Endodermal cell (in vitro differentiated cells): ENCODE measurements around the gene PLXNB2. TPM values are rescaled to one million over a fixed set of nuclear protein-coding genes. Genes with fewer than 3 reads are reported as not detected.
A peak's percentile ranks its signal among the peaks of the same experiment; 100 is the strongest.

Experiments used
- DNase-seq: peaks from one replicate; pipeline ENCODE4 v3.0.0-alpha.2; 2017
- H3K27ac ChIP-seq: 2 replicates; pipeline ENCODE4 v1.5.1; 2013; ENCODE audit warnings: mild to moderate bottlenecking, low read depth, low read length, moderate library complexity
- H3K27me3 ChIP-seq: 2 replicates; pipeline ENCODE4 v1.6.1; 2013; ENCODE audit warnings: mild to moderate bottlenecking, low read length, moderate library complexity; ENCODE audit not compliant: insufficient read depth, control insufficient read depth, poor library complexity, severe bottlenecking
- H3K36me3 ChIP-seq: 2 replicates; pipeline ENCODE4 v1.7.0; 2013; ENCODE audit warnings: mild to moderate bottlenecking, low read length, moderate library complexity; ENCODE audit not compliant: control insufficient read depth, insufficient read depth
- H3K4me1 ChIP-seq: one replicate; pipeline ENCODE4 v1.7.0; 2013; ENCODE audit warnings: low read length; ENCODE audit not compliant: control insufficient read depth, insufficient read depth
- H3K4me3 ChIP-seq: 2 replicates; pipeline ENCODE4 v1.5.1; 2013; ENCODE audit warnings: mild to moderate bottlenecking, low read length, moderate library complexity
- H3K9ac ChIP-seq: 2 replicates; pipeline ENCODE4 v1.6.1; 2013; ENCODE audit warnings: mild to moderate bottlenecking, low read length, moderate library complexity; ENCODE audit not compliant: poor library complexity, severe bottlenecking; ENCODE audit errors: extremely low read depth
- H3K9me3 ChIP-seq: 2 replicates; pipeline ENCODE4 v1.6.1; 2013; ENCODE audit warnings: mild to moderate bottlenecking, low read length, moderate library complexity; ENCODE audit not compliant: control insufficient read depth
- H3K27ac Mint-ChIP-seq: 2 replicates; pipeline ENCODE4 v1.8.0; 2020; ENCODE audit warnings: mixed read lengths
- H3K27me3 Mint-ChIP-seq: 2 replicates; pipeline ENCODE4 v1.8.0; 2021; ENCODE audit warnings: mild to moderate bottlenecking, mixed read lengths; ENCODE audit not compliant: insufficient read depth
- H3K36me3 Mint-ChIP-seq: 2 replicates; pipeline ENCODE4 v1.8.0; 2020; ENCODE audit warnings: low read depth, mixed read lengths
- H3K4me1 Mint-ChIP-seq: 2 replicates; pipeline ENCODE4 v1.8.0; 2020; ENCODE audit warnings: mixed read lengths
- H3K4me3 Mint-ChIP-seq: 2 replicates; pipeline ENCODE4 v1.8.0; 2020; ENCODE audit warnings: mild to moderate bottlenecking, moderate library complexity, mixed read lengths
- H3K9me3 Mint-ChIP-seq: 2 replicates; pipeline ENCODE4 v1.8.0; 2020; ENCODE audit warnings: mild to moderate bottlenecking, mixed read lengths
- WGBS, 2 experiments: methylation state at CpG; one replicate each; pipeline versions ENCODE4 v1.1.5 to v1.1.7; 2013; ENCODE audit warnings: missing lambda C conversion rate in 2 of 2, mixed read lengths in 1 of 2; ENCODE audit not compliant: insufficient coverage in 1 of 2, insufficient read length in 1 of 2; 5-methylcytosine and 5-hydroxymethylcytosine counted together
- total RNA-seq, 2 donors: library from RNA; stranded (reverse); fragmentation: NEBNext Ultra II Directional in 1 of 2; extraction: Animal tissue kit (Norgen Biotek cat#: 25700) in 1 of 2; gene quantifications; 2 replicates in 1 of 2; 3 replicates in 1 of 2; pipeline ENCODE4 v1.2.1, GENCODE V29; 2021
- TF ChIP-seq, protein P1 (sequence below): fragments of 200-600 bp; sonication (generic); conservative IDR thresholded peaks from 2 replicates; pipeline ENCODE4 v1.5.0; 2021; ENCODE audit warnings: antibody characterized with exemption, mild to moderate bottlenecking

Gene PLXNB2
- total RNA-seq, 2 donors from 2014 or later: 94.7 to 97.7 TPM

DNA sequence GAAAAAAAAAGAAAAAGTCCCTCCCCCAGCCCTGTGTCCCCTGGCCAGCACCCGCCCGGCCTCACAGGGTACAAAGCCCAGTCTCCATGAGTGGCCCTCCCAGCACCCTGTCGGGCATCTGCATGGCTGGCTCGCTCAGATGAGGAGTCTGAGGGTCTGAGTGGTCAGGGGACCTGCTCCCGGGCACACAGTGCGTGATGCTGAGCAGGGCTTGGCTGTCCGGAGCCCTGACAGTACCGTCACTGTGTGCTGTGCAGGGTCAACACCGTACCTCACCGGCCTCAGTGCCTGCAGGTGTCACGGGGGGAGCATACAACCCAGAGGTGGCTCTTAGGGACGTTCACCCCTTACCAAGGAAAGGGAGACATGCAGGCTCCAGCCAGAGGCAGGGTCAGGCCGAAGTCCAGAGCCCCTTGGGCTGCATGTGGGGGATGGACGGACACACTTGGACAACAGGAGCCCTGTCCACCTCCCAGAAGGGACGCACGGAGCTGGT is 3.6 kb upstream of the PLXNB2 start:
- Mint-ChIP-seq H3K4me1 (peaks cover 12% of the 10 kb centered on the region), H3K9me3 (no peaks in the 10 kb centered on the region)

DNA sequence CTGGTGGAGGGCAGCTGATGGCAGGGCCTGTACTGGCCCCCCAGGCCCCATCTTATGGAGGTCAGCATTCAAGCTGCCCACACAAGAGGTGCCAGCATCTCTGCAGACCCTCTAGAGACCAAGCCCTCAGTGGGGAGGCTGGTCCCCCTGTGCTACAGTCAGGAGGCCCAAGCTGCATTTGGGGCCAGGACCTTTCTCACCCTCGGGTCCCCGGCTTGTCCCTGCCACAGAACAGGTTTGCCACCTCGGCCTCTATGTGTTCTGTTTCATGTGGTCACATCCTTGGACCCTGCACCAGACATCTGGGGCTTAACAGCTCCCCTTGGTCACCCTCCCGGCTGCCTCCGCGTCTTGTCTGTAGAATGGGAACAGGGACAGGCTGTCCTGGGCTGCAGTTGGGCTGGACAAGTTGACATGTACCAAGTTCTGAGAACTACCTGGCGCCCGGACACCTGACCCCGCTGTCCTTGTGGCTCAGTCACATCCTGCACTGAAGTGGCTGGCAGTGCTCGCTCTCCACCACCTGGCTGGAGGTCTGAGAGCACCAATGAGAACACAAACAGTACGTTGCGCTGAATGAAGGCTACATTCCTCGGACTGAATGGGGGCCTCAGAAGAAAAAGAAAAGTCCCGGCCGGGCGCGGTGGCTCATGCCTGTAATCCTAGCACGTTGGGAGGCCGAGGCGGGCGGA is 2.7 kb upstream of the PLXNB2 start:
- Mint-ChIP-seq H3K27me3 (peaks cover 2% of the 10 kb centered on the region), H3K4me1 (peaks cover 14% of the 10 kb centered on the region), H3K9me3 (no peaks in the 10 kb centered on the region), H3K27ac (no peak overlapping the region), H3K4me3 (no peak overlapping the region), H3K36me3 (no peaks in the 10 kb centered on the region)
- Histone ChIP-seq H3K9ac (no peak overlapping the region), H3K4me3 (no peak overlapping the region), H3K27ac (no peak overlapping the region), H3K4me1 (no peaks in the 10 kb centered on the region), H3K36me3 (no peaks in the 10 kb centered on the region), H3K27me3 (no peaks in the 10 kb centered on the region), H3K9me3 (no peaks in the 10 kb centered on the region)
- DNase-seq: no peak
- 85 to 89% methylated on average over 9 to 17 of the region's 21 CpGs for WGBS, 2 experiments
- TF ChIP-seq, protein P1, sequence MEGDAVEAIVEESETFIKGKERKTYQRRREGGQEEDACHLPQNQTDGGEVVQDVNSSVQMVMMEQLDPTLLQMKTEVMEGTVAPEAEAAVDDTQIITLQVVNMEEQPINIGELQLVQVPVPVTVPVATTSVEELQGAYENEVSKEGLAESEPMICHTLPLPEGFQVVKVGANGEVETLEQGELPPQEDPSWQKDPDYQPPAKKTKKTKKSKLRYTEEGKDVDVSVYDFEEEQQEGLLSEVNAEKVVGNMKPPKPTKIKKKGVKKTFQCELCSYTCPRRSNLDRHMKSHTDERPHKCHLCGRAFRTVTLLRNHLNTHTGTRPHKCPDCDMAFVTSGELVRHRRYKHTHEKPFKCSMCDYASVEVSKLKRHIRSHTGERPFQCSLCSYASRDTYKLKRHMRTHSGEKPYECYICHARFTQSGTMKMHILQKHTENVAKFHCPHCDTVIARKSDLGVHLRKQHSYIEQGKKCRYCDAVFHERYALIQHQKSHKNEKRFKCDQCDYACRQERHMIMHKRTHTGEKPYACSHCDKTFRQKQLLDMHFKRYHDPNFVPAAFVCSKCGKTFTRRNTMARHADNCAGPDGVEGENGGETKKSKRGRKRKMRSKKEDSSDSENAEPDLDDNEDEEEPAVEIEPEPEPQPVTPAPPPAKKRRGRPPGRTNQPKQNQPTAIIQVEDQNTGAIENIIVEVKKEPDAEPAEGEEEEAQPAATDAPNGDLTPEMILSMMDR: no peak

More for the DNA sequence above, 3.6 kb upstream of the PLXNB2 start:
- Mint-ChIP-seq H3K4me3 (no peak overlapping the region), H3K27me3 (peaks cover 3% of the 10 kb centered on the region), H3K36me3 (no peaks in the 10 kb centered on the region), H3K27ac (no peak overlapping the region)
- Histone ChIP-seq H3K36me3 (no peaks in the 10 kb centered on the region), H3K4me3 (no peak overlapping the region), H3K27ac (no peak overlapping the region), H3K27me3 (no peaks in the 10 kb centered on the region), H3K4me1 (no peaks in the 10 kb centered on the region), H3K9me3 (no peaks in the 10 kb centered on the region), H3K9ac (no peak overlapping the region)
- peak; percentile 44 for DNase-seq
- TF ChIP-seq, protein P1: no peak
- WGBS, 2 experiments: 90 to 93% methylated on average over 12 to 16 of the region's 16 CpGs

DNA sequence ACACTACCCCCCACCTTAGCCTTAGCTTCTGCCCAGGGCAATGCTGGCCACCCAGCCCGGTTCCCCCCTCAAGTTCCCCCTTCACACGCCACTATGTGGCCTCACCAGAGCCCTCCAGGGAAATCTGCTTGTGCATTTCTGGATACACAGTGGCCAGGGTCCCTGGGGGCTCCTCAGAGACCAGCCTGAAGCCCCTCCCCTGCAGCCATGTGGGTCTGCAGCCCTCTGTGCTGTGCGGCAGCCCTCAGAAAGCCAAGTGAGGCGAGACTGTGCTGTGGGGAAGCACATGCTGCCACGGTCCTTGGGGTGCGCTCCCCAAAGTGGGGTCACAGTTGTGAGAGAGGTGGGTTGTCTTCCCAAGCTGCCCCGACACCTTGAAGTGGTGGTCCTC is 2.1 kb upstream of the PLXNB2 start:
- H3K27me3 Mint-ChIP-seq: peaks cover 2% of the 10 kb centered on the region
- H3K27me3 ChIP-seq: no peaks in the 10 kb centered on the region
- 73 to 80% methylated on average over 6 to 7 of the region's 7 CpGs for WGBS, 2 experiments
- H3K4me1 Mint-ChIP-seq: peaks cover 14% of the 10 kb centered on the region
- no peaks in the 10 kb centered on the region for H3K36me3 ChIP-seq
- H3K9me3 ChIP-seq: no peaks in the 10 kb centered on the region
- no peak for DNase-seq
- H3K27ac Mint-ChIP-seq: no peak overlapping the region
- H3K9ac ChIP-seq: no peak overlapping the region
- TF ChIP-seq, protein P1: no peak
- H3K9me3 Mint-ChIP-seq: no peaks in the 10 kb centered on the region
- peaks cover 3% of the 10 kb centered on the region for H3K4me1 ChIP-seq
- no peak overlapping the region for H3K27ac ChIP-seq
- no peak overlapping the region for H3K4me3 ChIP-seq
- no peak overlapping the region for H3K4me3 Mint-ChIP-seq
- H3K36me3 Mint-ChIP-seq: no peaks in the 10 kb centered on the region
